Measurements from ENCODE around the gene MAP2K4. TPM values are rescaled to one million over a fixed set of nuclear protein-coding genes. Genes with fewer than 3 reads are reported as not detected.
A peak's percentile ranks its signal among the peaks of the same experiment; 100 is the strongest.

The MAP2K4 gene
- total RNA-seq, 1 experiment from 2014 or later, result 22.9 TPM

DNA sequence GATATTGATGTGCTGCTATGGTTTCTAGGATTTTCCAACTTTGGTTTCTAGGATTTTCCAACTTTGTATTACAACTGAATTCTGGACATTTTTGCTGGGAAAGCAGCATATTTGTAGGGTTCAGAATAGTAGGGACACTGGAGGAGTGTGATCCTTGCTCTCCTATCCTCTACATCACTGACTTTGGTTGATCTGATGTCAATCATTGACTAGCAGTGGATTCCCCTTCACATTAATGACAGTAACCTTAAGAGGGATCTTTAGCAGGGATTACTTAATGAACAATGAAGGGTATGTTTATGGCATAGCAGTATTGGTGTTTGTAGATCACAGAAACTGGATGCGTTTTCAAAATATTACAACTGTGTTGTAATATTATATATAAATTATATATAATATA lies 67.4 kb downstream of the MAP2K4 start:
- no peak for DNase-seq (ENCODE audit: low read depth)

DNA sequence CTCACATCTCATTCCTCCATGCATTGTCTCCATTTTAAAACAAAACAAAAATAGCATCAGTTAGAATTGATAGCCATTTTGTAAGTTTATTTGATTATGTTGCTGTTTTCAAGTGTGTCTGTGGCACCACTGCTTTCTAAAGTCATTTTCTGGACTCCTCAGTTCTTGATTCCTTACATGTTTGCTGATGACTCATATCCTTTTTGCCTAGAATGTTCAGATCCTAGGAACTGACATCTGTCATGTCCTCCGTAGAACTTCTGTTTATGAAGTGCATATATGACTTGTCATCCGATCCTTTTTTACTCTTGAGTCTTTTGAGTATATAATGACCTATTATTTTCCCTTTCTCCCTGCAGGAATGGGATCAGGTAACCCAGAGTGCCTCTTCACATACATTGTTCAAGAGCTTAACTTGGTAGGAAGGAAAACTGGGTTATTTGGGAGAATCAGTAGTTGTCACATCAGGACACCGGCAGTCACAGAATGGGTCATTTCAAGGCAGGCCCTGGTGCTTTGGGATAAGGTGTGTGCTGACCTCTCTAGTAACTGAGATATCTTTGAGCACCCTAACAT lies 69.2 kb downstream of the MAP2K4 start:
- peak; percentile 85 for DNase-seq (ENCODE audit: low read depth)

DNA sequence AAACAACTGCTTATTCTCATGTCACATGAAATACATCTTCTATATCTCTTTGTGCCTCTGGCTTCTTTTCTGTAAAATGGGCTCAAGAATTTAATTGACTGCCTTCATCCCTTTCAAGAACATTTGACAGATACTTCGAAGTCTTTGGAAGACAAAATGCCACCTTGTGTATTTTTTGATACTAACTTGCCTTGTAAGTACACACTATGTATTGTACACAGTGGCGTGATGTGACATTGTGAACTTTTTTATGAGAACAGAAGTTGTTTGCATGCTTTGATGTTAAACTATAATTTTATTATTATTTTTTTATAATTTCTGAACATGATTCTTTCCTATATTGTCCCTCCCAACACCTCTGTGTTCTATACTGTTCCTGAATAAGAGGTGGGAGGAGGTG lies 73.7 kb downstream of the MAP2K4 start:
- DNase-seq (ENCODE audit: low read depth), result no peak

DNA sequence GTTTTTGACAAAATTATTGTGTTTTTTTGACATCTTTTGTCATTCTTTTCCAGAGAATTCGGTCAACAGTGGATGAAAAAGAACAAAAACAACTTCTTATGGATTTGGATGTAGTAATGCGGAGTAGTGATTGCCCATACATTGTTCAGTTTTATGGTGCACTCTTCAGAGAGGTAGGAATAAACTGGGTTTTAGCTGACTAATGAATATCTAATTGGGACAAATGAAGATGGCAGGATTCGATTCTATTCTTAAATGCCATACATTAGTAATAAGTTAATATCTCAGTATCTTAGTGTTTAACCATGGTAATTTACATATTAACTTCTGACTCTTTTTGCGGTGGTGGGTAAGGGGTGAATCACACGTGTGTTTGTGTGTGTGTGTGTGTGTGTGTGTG lies 74.8 kb downstream of the MAP2K4 start:
- DNase-seq (ENCODE audit: low read depth), result no peak

DNA sequence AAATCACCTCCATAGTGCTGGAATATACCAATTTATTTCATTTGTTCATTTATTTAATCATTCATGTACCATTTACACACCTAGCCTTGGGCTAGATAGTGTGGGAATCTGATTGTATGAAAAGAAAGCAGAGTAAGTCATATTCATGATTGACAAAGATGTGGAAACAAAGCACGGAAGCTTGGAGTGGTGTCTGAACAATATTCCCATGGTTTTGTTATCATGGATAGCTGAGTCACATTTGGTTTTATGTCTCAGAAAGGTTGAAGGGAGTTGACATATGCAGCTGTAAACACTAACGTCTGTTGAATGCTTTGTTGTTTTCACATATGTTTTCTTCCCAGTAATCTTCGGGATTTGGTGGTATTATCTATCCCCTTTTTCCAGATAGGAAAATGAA lies 76.6 kb downstream of the MAP2K4 start:
- no peak for DNase-seq (ENCODE audit: low read depth)

DNA sequence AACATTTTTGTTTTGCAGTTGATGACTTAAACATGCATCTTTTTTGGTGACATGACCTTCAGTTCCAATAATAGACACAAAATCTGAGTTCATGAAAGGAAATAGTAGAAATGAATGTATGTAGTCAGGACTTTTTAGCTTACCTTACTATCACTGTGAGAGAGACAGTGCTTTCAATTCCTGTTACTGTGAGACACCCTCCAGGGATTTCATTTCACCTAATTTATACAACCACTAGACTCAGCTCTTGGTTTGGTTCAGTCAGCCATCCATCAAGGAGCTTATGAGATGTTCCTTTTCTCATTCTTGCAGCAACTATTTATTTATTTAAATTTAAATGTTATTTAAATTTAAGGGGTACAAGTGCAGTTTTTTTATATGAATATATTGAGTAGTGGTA lies 77.9 kb downstream of the MAP2K4 start:
- no peak for DNase-seq (ENCODE audit: low read depth)

DNA sequence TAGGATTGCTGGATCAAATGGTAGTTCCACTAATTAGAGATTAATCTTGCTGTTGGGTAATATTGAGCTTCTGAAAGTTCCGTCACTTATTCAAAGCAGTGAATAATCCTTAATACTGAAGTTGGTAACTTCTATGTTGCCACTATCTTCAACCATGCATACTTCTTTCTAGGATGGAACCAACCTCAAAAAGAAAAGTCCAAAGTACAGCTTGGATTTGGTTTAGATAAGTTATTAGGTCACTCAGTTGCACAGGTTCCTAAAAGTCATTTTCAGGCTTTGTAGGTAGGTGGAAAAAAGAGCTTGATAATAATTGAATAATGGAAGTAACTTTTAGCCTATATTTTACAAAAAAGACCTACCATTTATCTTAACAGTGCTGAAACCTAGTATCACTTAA lies 78.7 kb downstream of the MAP2K4 start:
- DNase-seq (ENCODE audit: low read depth), result no peak

DNA sequence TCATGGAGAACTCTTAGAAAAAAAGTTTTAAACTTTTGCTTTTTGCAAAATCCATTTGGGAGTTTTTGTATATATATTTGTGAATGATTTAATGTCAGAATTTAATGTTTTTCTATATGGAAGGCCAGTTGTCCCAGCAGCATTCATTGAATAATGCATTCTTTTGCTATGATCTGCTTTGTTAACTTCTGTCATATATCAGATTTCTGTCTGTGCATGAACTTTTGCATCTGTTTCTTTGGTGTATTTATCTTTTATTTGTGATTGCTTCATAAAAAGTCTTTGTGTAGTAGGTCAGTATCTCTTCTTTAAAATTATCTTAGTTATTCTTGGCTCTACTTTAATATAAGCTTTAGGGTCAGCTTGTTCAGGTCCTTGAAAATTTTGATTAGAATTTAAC lies 84.2 kb downstream of the MAP2K4 start:
- DNase-seq (ENCODE audit: low read depth), result no peak

DNA sequence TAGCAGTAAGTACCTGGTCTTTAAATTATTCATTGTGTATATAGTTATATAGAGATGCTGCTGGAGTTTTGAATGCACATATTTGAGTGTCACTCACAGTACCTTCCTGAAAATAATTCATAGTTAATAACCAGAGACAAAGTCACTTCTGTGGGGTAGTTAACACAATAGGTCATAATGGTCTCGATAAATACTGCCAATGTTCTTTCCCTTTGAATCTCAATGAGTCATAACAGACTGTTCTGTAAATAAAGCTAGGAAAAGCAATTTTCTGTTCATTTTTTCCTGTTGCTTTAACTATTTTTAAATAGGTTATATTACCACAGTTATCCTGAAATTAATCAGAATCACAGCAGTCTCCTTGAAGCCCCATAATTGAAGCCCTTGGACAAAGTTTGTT lies 87.2 kb downstream of the MAP2K4 start:
- peak; percentile 13 for DNase-seq (ENCODE audit: low read depth)

DNA sequence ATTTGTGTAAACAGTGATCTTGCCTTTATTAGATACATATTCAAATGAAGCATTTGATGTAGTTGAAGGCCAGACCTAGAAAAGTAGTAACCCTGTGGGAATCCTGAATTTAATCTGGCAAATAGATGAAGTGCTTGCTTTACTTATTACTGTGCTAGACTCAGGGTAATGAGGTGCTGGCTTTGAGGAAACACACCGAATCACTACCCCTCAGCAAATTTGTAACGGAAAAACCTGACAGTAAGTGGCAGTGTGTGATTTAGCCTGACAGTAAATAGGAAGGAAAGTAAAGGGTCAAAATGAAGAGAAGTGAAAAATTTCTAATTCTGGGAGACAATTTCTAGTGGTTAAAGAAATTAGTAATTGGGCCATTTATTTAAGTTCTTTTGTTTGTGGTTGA lies 90.2 kb downstream of the MAP2K4 start:
- DNase-seq (ENCODE audit: low read depth), result no peak

DNA sequence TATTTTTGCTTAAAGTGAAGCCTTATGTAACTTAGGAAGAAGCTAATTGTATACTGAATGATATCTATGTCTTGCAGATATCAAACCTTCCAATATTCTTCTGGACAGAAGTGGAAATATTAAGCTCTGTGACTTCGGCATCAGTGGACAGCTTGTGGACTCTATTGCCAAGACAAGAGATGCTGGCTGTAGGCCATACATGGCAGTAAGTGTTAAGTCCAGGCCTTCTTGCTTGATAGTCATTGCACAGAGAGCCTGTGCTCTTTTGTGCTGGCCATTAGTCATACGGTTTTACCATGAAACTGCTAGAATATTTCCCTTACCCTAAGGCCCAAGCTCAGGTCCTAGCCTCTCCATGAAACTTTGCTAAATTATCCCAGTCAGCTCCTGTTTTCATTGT lies 92.5 kb downstream of the MAP2K4 start:
- DNase-seq (ENCODE audit: low read depth), result no peak

DNA sequence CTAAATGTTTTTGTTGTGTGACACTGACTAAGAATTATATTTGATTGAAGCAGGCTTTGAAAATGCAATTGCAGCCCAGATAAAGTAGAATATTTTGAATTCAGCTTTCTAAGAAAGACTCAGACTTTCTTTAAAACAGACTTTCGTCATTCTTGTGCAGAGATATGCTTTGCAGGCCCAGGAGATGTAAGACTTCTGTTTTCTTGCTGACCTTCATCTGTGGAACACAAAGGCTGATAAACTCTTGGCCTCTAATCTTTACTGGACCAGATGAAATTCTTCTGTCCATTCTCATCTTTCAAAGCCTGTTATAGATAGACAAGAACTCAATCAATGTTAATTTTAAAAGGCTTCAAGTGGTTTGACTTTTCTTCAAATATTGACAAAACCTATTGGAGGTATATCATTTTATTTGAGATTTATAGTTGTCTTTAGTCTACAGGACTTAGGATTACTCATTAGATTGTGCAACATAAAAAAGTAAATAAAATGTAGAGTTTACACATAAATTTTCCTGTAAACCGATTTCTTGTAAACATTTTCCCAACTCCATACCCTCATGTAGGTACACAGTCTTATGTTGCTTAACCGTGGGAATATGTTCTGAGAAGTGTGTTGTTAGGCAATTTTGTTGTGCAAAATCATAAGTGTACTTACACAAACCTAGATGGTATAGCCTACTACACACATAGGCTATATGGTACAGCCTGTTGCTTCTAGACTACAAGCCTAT lies 94.2 kb downstream of the MAP2K4 start:
- DNase-seq (ENCODE audit: low read depth), result no peak

DNA sequence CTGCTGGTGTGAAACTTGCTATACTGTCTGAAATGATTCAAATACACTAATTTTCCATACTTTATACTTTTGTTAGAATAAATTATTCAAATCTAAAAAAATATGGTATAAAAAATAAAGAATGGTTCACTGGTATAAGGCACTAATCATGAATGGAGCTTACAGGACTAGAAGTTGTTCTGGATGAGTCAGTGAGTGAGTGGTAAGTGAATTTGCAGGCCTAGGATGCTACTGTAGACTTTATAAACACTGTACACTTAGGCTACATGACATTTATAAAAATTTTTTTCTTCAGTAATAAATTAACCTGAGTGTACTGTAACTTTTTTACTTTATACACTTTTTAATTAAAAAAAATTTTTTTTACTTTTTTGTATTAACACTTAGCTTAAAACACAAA lies 95.5 kb downstream of the MAP2K4 start:
- DNase-seq (ENCODE audit: low read depth), result no peak

DNA sequence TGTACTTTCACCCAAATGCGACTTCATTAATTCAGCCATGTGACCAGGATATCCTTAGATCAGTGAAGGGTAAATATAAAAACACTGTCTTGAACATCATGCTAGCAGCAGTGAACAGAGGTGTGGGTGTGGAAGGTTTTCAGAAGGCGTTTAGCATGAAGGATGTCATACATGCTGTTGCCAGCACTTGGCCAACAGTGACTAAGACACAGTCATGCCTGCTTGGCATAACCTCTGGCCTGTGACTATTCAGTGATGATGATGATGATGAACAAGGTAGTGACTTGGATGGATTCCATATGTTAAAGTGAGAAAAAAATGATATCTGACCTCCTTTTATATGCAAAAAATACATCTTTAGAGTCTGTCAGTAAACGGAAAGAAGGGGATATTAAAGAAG lies 97.9 kb downstream of the MAP2K4 start:
- peak; percentile 71 for DNase-seq (ENCODE audit: low read depth)

DNA sequence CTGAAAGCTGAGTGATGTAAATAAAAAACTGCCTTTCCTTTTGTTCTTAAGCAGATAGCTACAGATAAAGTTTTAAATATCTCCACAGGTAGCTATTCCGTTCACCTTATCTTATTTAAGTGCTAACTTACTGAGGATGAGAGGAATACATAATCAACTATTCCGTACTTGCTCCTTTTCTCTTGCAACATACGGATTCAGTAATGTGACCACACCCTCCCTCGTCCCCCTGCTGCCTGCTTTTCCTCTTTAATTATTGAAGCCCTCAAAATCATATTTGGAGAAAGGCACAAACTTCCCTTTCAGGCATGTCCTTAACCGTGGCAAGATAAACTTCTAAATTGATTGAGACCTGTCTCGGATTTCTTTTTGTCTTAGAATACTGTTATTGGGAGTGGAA lies 101.4 kb downstream of the MAP2K4 start:
- DNase-seq (ENCODE audit: low read depth), result no peak

DNA sequence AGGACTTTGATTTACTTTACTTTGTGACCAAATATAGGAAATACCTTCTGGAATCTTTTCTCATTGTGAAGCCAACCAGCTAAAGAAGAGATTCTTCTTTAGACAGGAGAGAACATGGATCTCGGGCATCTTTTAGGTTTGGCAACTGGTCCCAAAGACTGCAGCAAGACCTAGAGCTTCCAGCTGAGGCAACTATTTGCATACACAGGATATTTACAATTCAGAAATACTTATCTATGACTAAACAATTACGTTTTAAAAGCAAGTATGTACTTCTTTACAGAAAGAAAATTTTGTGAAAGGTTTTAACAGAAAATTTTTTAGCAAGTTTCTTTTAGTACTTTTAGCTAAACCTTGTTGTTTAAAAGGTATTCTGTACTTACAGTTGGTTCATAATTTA lies 106.5 kb downstream of the MAP2K4 start:
- no peak for DNase-seq (ENCODE audit: low read depth)

DNA sequence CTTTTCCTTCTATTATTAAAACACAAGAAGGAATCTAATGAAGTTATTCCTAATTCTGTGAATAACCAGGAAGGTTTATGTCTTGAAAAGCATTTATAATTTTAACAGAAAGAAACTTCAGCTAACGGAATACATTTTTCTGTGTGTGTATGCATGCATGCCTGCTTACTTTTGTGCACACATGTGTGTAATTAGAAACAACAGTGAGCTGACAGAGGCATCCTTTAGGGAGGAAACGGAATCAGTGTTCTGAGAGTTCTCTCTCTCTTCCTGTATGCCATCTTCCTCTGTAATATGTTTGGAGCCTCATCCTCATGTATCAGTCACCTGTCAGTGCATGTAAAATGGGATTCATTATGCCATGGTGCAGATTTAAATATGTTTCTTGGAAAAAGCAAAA lies 107.0 kb downstream of the MAP2K4 start:
- no peak for DNase-seq (ENCODE audit: low read depth)

DNA sequence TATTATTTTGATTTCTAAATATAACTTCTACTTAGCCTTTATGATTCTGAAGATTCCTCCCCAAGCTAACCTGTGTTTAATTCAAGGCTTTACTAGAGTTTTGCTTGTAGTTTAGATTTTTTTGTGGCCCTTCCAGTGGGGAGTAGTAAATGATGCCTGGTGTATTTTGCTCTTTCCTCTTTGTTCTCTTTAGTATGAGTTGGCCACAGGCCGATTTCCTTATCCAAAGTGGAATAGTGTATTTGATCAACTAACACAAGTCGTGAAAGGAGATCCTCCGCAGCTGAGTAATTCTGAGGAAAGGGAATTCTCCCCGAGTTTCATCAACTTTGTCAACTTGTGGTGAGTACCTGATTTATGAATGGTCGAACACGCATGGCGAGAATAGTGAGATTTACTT lies 108.3 kb downstream of the MAP2K4 start:
- DNase-seq (ENCODE audit: low read depth), result no peak

DNA sequence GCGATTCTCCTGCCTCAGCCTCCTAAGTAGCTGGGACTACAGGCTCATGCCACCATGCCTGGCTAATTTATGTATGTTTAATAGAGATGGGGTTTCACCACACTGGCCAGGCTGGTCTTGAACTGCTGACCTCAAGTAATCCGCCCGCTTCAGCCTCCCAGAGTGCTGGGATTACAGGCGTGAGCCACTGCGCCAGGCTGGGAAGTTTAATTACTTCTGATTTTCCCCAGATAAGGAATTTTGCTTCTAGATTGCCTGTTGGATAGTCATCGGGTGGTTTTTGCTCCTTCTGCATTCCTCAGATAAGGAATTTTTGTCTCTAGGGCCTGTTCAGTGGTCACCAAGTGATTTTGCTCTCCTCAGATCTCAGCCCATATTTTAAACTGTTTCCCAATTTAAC lies 112.5 kb downstream of the MAP2K4 start:
- DNase-seq (ENCODE audit: low read depth), result no peak

DNA sequence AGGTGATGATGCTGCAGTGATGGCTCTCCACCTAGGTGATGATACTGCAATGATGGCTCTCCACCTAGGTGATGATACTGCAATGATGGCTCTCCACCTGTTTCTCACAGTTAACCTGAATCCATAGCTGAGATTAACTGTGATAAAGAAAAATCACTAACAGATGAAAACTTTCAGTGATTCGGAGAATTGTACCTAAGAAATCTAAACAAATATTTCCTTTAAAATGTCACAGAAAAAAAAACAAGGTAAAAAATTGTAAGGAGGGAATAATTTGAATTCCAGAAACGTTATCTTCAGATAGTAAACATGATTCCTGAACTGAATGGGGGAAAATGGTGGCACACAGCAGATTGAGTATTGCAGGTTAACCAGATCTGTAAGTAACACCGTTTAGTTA lies 113.4 kb downstream of the MAP2K4 start:
- no peak for DNase-seq (ENCODE audit: low read depth)

DNA sequence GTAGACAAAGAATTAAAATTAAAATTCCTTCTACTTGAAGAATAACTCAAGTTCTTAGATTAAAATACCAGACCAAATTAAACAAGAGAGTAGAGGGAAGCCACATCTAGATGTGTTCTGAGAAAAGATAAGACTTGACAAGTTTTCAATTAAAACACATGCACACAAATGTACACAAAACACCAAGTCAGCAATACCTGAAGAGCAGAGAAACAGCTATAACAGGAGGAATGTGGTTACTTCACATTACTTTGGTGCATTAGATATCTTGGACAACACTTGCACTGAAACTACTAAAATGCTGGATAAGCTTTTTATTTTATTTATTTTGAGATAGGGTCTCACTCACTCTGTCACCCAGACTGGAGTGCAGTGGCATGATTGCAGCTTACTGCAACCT lies 113.9 kb downstream of the MAP2K4 start:
- DNase-seq (ENCODE audit: low read depth), result no peak

DNA sequence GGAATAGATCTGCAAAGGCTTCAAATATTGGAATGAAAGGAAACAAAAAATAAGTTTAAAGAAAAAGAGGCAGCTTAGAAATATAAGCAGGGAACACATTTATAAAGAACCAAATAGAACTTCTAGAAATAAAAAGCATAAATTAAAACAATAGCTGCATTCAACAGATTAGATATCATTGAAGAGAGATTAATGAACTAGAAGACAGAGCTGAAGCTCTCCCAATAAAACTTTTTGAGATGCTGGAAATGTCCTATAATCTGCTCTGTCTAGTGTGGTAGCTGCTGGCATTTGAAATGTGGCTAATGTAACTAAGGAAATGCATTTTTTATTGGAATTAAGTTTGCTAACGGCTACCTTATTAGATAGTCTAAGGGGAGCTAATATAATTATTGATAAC lies 115.6 kb downstream of the MAP2K4 start:
- no peak for DNase-seq (ENCODE audit: low read depth)

DNA sequence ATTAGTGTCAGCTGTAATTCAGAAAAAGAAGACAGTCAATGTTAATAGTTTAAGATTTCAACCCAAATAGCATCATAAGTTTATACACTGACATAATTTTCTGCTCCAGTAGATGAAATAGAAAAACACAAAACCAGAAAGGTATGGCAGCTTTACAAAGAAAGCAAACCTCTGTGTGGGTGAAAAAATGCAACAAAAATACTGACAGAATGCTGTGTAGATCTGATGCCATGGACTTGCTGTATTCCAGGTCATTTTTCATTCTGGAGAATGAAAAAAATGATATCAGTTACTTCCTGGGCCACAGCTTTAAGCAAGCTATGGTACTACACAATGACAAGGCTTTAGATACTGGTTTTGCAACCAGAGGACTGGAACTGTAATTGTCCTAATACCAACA lies 116.0 kb downstream of the MAP2K4 start:
- no peak for DNase-seq (ENCODE audit: low read depth)

DNA sequence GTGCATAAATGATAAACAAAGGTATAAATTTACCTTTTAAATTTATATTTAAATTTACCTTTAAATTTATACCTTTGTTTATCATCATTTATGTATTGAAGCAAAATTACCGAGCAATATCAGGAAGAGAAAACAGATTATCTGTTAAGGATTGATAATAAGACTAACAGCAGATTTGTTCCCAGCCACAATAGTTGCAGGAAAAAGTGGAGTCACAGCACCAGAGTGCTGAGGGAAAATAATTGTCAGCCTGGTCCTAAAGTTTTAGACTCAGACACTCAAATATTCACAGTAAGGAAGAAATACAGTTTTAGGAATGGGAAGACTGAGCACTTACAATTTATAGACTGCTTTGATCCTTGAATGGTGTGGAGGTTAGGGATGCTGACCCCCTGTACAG lies 117.2 kb downstream of the MAP2K4 start:
- DNase-seq (ENCODE audit: low read depth), result no peak
